NCI-H345 treated with DMSO at 0.1 percent for 48 hours (cell line): Measurements from ENCODE around the gene APPL2.
"Not testable (repeated sequence)": the region's sequence is repeated elsewhere in the genome, so short reads cannot be mapped to it uniquely, and the experiment has no call there.

ENCODE experiments used
- DNase-seq: peaks from one replicate; lab custom pipeline; 2025; ENCODE audit not compliant: unreplicated experiment; lab: John Stamatoyannopoulos, UW

APPL2 gene

DNA sequence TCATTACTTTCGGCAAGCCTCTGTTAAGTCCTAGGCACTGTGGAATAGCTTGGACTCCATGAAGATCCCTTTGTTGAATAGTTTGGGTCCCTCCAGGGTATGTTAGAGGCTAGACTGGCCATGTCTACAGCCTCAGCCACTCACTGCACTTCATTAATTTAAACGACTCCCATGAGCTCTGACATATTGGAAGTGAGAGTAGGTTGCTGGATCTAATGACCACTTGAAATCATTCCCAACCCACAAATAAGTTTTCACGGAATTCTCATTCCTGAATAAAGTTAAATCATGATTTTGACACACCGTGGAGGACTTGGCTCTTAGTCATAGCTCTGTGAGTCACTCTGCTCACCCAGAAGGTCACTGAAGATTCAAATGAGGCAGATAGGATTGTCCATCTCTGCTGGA is 21.4 kb upstream of the APPL2 start:
- DNase-seq, result no peak

DNA sequence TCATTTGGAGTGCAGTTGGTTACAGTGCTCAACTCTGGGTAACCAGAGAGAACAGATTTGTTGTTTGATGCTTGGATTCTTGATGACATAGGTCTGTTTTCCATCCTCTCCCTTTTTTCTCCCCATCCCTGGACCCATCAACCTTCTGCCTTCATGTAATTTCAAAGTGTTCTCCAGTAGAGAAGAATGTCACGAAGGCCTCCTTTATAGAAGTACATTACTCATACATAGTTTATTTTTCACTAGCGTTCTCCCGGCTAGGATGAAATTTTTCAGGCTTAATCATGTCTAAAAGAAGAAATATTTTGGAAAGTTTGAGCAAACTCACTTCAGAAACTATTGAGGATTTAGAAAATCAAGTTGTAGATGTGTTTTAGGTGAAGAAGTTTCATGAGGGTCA is 20.9 kb upstream of the APPL2 start:
- DNase-seq, result no peak

DNA sequence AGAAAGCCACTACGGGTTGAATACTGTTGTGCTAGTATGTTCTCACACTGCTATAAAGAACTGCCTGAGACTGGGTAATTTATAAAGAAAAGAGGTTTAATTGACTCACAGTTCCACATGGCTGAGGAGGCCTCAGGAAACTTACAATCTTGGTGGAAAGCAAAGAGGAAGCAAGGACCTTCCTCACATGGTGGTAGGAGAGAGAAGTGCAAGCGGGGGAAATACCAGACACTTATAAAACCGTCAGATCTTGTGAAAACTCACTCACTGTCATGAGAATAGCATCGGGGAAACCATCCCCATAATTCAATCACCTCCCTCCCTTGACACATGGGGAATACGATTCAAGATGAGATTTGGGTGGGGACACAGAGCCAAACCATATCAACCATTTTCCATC is 20.5 kb upstream of the APPL2 start:
- not testable (repeated sequence) for DNase-seq

DNA sequence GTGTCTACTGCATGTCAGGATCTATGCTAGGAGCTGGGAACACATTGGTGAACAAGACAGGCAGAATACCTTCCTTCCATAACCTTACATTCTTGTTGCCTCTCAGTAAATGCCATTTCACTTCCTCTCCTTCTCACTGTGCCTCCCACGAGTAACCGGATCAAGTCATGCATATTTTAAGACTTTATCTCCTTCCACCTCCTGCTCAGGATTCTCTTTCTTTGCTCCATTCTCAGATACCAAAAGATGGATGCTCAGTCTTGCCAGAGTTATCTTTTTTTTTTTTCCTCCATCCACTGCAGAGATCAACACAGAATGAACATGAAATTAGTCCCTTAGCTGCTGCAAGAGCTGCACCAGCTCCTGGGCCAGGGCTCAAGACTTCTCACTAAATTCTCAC is 20.0 kb upstream of the APPL2 start:
- no peak for DNase-seq

DNA sequence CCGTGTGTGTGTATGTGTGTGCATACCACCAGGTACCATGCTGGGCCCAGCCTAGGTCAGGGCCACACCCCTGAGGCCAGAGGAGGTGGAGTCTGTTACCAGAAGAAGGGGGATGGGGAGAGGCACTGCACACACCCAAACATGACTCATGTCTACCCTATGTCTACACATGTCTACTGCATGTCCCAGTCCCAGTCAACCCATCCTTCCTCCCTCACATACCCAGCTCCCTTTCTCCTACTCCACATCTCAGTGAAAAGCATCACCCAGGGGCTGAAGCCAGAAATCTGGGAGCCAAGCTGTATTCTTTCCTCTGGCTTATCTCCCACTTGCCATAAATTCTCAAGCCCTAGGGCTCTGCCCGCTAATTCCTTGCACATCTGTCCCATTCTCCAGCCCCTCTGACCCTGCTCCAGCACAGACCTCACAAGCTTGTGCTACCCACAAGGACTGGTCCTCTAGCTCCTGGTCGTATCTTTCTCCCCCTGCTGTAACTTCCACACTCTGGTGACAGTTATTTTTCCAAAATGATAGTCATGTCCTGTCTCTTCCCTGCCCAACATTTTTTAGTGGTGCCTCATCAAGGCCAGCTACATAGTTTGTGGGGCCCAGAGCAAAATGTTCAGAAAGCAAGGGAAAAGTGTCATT is 18.0 kb upstream of the APPL2 start:
- no peak for DNase-seq

DNA sequence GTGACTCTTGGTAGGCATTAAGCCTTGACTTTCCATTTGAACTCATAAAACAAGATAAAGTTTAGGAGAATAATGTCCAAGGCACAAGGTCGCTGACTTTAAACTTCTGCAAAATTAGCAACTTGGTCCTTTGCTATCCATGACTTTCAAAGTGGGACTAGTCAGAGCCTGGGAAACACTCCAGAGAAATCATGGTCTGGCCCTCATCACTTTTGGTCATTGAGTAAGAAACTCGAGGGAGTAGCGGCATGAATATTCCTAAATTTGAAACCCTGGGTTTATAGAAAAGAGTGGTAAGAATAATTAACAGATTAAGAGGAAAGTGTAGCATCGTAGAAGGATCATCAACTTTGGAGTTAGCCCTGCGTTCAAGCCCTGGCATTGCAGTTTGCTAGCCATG is 16.9 kb upstream of the APPL2 start:
- DNase-seq, result no peak

DNA sequence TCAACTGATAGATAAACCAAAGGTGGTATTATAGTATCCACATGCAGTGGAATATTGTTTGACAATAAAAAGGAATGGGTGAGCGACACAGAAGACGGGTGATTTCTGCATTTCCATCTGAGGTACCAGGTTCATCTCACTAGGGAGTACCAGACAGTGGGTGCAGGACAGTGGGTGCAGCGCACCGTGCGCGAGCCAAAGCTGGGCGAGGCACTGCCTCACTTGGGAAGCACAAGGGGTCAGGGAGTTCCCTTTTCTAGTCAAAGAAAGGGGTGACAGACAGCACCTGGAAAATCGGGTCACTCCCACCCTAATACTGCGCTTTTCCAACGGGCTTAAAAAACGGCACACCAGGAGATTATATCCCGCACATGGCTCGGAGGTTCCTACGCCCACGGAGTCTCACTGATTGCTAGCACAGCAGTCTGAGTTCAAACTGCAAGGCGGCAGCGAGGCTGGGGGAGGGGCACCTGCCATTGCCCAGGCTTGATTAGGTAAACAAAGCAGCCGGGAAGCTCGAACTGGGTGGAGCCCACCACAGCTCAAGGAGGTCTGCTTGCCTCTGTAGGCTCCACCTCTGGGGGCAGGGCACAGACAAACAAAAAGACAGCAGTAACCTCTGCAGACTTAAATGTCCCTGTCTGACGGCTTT is 9.9 kb upstream of the APPL2 start:
- DNase-seq, result not testable (repeated sequence)

DNA sequence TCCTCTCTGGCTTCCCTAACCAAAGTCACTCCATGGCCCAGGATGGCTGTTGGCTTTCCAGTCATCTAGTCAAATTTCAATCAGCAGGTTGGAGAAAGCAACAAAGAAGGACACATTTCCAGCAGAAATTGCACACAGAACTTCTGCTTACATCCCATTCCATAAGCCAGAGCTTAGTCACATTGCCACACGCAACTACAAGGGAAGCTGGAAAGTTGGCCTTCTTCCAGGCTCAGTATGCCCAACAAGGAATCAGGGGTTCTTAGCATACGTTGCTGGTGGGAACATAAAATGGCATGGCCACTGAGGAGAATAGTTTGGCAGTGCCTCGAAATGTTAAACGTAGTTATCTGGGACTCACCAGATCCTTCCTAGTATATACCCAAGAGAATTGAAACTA is 9.3 kb upstream of the APPL2 start:
- DNase-seq, result no peak

DNA sequence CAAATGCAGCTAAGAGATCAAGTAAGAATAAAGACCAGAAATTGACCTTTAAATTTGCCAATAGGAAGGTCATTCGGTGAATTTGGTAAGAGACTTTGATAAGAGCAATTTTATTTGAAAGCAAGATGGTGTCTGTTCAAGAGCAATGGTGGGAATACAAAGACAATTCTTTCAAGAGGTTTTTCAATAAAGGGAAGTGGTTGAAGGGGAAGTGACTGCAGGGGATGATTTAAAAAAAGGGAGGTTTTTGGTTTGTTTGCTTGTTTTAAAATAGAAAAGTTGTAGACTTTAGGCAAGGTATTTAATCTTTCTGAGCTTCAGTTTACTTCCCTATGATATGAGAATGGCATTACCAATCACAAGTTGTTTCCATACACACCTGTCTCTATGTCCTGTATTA is 4.3 kb upstream of the APPL2 start:
- no peak for DNase-seq

DNA sequence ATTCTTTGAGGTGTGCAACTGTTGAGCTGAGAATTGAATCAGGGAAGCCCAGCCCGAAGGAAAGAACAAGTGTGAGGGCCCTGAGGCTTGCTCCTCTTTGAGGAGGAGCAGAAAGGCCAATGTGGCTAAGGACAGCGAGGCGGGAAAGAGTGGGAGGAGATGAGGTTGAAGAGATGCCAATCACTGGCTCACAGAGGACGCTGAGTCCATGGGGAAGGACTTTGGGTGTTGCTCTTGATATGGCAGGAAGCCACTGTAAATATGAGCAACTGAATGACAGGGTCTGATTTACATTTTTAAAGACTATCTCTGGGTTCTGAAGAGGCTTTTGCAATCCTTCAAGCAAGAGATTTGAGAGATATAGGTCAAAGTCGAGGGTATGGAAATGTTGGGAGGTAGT is 3.3 kb upstream of the APPL2 start:
- no peak for DNase-seq

DNA sequence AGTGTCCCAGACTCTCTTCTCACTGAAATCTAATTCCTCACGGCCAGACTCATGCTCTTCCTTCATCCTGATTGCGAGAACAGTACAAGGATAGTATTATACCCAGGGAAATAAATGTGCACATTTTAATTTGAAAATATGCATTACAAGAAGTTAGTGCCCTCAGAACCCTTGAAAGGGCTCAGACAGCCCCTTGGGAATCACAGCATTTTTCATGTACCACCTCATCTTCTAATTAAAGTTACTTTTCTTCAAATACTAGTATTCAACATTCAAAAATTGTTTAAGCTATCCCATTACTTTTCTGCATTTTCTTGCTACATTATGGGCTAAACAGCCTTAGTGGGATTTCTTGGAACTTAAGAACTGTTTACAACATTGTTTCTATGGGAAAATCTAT is 1.7 kb upstream of the APPL2 start:
- DNase-seq, result no peak

DNA sequence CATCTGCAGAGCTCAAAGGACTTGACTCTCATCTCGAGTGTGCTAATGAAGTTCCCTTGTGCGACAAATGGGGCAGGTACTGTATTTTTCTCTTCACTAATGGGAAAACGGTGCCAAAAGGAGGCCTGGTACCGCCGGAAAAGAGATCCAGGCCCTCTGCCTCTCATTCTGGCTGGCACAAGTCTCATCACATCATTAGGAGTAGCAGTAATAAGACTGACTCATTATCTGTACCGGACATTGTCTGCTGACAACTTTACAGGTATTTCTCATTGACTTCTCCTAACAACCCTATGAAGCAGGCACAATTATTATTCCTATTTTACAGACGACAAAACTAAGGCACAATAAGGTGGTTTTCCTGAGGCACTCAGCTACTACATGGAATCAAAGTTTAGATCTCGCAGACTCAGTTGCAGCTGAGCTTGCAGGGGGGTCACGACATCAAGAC is 668 bp downstream of the APPL2 start:
- no peak for DNase-seq

DNA sequence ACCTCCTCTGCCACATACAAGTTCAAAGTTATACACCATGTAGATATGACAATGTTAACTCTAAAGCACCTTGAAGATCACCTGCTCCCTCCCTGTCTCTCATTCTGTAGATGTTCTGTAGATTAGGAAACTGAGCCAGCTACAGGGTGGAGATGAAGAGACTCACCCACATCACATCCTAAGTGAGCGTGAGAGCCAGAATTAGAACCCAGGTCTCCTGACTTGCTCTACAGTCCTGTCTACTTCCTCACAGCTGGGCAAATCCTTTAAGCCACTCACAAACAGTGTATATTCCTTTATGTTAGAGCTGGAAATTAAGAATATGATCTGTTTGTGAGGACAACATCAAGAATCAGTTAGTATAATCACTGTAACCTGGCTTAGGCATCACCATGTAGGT is 1.8 kb downstream of the APPL2 start:
- no peak for DNase-seq

DNA sequence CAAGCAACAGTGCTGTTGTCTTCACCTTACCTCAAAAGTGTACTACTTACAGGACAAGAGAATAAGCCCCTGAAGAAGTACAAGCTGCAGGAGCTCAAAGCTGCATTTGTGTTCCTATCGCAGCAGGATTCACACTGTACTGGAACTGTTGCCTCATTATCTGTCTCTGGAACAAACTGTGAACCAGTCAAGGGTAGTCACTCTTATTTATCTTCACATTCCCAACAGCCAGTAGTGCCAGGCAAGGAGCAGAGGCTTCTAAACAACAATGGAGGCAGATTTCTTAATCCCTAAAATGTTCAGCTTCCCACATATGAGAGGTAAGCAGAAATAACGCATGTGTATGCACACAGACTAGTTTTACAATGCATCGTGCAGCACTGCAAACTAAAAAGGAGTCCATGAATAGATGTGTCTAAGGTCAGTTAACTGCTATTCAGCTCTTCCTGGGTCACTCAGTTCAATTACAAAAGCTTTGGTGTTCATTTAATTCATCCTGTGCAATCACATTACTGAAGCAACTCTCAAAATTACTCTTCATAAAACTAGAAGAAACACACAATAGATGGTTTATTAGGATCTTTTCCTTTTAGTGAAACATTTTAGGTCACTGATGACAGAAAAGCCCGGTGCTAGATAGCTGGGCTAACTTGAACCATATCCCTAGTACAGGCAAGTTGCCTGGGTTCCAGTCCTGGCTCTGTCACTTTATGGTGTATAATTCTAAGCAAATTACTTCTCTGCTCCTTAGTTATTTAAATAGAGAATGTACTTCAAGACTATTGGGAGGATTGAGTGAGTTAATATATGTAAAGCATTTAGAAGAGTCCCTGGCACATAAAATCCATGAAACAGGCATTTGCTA is 2.7 kb downstream of the APPL2 start:
- DNase-seq, result no peak

DNA sequence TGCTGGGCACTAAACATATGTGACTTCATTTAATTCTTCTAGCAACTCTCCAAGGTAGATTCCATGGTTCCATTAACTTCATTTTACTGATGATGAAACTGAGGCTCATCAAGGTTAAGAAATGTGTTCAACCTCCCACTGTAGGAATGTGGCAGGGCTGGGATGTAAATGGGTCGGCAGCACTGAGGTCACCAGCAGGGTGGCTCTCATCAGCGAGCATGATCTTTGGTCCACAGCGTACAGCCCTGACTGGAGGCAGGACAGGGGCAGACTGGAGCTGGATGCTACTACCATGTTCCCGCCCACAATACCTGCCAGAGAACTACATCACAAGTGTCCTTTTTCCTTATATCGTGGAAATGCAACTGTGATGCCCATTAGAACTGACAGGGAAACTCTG is 4.6 kb downstream of the APPL2 start:
- no peak for DNase-seq

DNA sequence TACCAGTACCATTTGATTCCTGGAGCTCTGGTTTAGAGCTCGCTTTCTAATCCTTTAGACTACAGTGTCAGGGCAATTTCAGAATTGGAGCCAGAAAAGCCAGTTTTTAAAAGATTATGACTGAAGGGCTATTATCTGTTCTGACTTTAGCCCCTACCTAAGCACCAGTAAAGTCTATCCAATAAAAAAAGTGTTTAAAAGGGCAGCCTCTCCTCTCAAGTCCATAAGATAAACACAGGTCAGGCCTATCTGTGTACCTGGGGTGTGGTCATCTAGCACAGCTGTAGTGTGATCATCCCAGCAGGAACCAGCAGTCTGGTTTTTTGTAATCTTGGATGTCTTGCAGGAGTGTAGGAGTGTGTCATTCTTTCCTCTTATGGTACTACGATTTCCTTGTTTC is 6.6 kb downstream of the APPL2 start:
- no peak for DNase-seq

DNA sequence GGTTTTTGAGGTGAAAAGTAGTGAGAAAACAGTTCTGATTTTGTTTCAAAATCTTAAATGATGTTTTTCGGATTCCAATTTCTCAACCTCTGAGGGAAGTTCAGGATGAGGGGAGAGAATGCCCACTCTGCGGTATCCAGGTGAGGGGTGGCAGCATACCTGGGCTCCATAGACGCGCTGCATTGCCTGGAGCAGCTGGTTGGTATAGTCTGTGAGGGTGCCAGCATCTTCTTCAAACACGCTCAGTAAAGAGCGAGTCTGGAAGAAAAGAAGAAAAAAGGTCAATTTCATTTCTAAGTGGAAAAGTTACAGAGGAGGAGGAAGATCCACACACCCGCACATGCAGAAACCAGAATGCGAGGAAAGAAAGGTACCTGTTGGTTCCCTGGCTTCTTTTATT is 7.0 kb downstream of the APPL2 start:
- DNase-seq, result no peak

DNA sequence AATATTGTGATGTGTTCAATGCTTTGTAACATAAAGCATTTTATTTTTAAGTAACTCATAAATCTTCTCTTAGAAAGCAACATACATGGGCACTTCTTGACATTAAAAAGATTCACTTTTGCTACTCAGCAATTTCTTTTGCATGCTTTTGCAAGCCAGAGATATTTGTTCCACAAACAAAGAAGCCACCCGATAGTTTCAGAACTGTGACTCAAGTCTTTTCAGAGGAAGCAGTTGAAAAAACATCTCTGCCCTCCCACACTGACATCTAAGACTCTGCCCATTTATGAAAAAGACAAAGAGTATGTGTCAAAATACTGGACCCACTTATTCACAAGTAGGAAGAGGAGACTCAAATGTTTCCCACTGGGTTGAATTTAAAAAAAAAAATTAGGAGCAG is 7.5 kb downstream of the APPL2 start:
- DNase-seq, result no peak

DNA sequence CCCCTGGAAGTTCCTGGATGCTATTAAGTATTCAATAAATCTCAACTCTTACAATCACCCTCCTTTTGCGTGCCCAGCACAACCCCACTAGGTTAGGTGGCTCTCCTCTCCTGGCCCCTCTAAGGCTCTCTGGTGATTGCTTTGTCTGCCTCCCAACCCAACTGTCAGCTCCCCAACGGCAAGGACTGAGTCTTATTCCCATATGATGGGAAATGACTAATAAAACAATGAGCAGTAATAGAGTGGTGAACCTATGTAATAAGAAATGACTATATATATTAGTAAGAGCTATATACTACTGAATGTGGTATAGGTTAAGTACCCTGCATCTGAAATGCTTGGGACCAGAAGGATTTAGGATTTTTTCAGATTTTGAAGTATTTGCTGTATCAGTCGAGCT is 8.1 kb downstream of the APPL2 start:
- DNase-seq, result no peak

DNA sequence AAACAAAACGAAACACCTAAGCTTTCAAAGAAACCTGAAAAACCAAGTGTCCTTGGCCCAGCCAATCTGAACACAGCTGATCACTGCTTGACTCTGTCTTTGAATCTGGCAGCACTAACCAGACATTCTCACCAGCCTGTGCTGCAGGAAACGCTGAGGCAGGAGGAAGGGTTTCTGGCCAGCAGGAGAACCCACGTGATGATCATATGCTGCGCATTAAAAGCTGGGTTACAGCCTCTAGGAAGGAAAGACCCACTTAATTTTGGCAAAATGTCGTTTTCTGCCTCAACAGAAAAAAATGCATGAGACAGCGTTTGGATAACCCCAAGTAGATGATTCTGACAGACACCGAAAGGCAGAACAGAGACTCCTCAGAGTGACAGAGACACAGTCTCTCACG is 9.8 kb downstream of the APPL2 start:
- DNase-seq, result no peak

DNA sequence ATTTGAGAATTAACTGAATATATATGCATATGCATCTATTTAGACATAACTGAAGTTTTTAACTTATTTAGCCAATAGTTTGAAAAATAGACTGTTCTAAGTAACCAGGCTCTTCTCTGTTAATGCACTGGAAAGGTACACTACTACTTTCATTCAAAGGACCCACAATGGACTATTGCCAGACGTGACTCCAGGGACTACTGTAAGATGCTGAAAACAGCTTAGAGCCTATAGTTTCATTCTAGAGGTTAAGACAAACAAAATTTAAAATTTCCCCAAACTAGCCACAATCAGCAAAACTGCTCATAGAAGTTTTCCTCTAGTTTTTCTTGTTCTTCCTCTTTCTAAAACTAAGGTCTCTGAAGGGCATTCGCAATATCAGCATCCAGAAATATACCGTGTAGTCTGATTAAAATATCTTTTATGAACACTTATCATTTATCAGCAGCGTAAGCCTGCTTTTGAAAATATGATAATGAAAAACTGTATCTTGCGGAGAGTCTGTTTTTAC is 10.4 kb downstream of the APPL2 start:
- DNase-seq, result no peak

DNA sequence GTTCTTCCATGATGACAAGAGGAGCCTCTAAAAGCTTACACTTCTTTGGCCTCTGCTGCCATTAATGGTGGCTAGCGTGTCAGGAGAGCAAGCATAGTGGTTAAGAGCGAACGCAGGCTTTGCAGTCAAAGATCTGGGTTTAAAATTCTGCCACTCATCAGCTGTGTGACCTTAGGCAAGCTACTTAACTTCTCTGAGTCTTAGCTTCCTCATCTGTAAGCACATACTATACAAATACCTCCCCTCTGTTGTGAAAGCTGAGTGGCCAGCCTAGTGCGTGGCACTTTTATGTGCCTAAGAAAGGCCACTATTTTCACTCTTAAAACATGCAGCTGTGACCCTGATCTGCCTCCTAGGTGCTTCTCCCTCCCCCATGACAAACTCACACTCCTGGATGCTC is 11.6 kb downstream of the APPL2 start:
- no peak for DNase-seq
